OCI-LY7 (cell line): Measurements from ENCODE around the gene FOXF1.

Source experiments
- EZH2phosphoT487 ChIP-seq: fragments of 200-600 bp; sonication (generic); IDR thresholded peaks from 2 replicates; pipeline ENCODE4 v1.6.1; 2018; ENCODE audit warnings: low read depth, borderline replicate concordance, mild to moderate bottlenecking, mixed run types, antibody characterized with exemption, low read length, moderate library complexity, mixed read lengths
- TF ChIP-seq, protein P1 (sequence below): fragments of 200-600 bp; sonication (generic); conservative IDR thresholded peaks from 2 replicates; pipeline ENCODE4 v1.5.1; 2014; ENCODE audit warnings: mild to moderate bottlenecking, antibody characterized with exemption, low read length, moderate library complexity, mixed read lengths

DNA sequence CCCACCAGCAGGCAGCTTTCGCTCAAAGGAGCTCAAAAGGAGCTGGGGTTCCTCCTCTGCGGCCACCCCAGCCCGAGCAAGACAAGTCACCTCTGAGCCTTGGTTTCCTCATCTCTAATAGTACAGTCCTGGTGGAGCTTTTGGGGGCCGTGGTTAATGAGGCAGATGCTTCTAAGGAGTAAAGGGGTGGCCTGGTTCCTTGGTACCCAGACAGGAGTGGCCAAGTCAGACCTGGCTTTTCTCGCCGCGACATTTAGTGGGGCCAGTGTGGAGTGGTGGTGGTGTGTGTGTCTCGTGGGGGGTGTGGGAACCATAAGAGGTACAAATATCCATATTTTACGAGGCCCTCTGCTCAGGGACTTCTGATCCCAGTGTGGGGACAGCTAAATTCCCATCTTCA lies 6.7 kb downstream of the FOXF1 start:
- TF ChIP-seq, protein P1, sequence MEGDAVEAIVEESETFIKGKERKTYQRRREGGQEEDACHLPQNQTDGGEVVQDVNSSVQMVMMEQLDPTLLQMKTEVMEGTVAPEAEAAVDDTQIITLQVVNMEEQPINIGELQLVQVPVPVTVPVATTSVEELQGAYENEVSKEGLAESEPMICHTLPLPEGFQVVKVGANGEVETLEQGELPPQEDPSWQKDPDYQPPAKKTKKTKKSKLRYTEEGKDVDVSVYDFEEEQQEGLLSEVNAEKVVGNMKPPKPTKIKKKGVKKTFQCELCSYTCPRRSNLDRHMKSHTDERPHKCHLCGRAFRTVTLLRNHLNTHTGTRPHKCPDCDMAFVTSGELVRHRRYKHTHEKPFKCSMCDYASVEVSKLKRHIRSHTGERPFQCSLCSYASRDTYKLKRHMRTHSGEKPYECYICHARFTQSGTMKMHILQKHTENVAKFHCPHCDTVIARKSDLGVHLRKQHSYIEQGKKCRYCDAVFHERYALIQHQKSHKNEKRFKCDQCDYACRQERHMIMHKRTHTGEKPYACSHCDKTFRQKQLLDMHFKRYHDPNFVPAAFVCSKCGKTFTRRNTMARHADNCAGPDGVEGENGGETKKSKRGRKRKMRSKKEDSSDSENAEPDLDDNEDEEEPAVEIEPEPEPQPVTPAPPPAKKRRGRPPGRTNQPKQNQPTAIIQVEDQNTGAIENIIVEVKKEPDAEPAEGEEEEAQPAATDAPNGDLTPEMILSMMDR, result no peak
- TF ChIP-seq EZH2phosphoT487, result no peak
